HEK293 (cell line): ENCODE measurements around the gene C9orf153.
A peak's percentile ranks its signal among the peaks of the same experiment; 100 is the strongest.

Source experiments
- HOXD13 ChIP-seq: sonication (generic); formaldehyde crosslinking; IDR thresholded peaks from 2 replicates; pipeline ENCODE4 v1.8.0; 2022; ENCODE audit warnings: missing genetic modification reagents, borderline replicate concordance
- IKZF3 ChIP-seq: fragments of 450-650 bp; IDR thresholded peaks from 2 replicates; pipeline ENCODE4 v1.5.0; 2018; ENCODE audit warnings: missing biosample characterization, mild to moderate bottlenecking, missing genetic modification characterization, moderate library complexity
- KLF10 ChIP-seq: fragments of 450-650 bp; IDR thresholded peaks from 2 replicates; pipeline ENCODE4 v1.5.1; 2018; ENCODE audit warnings: missing biosample characterization, mild to moderate bottlenecking, missing genetic modification characterization
- MYNN ChIP-seq: fragments of 450-650 bp; formaldehyde crosslinking; IDR thresholded peaks from 2 replicates; pipeline ENCODE4 v1.5.1; 2016; ENCODE audit warnings: missing biosample characterization, missing genetic modification characterization, borderline replicate concordance
- OSR2 ChIP-seq: fragments of 450-650 bp; formaldehyde crosslinking; IDR thresholded peaks from 2 replicates; pipeline ENCODE4 v1.5.1; 2016; ENCODE audit warnings: missing biosample characterization, missing genetic modification characterization
- RBAK ChIP-seq: fragments of 450-650 bp; formaldehyde crosslinking; IDR thresholded peaks from 2 replicates; pipeline ENCODE4 v1.5.1; 2016; ENCODE audit warnings: missing biosample characterization, missing genetic modification characterization
- SP3 ChIP-seq: fragments of 450-650 bp; formaldehyde crosslinking; IDR thresholded peaks from 2 replicates; pipeline ENCODE4 v1.5.1; 2016; ENCODE audit warnings: missing biosample characterization, missing genetic modification characterization
- WT1 ChIP-seq: fragments of 450-650 bp; formaldehyde crosslinking; IDR thresholded peaks from 2 replicates; pipeline ENCODE4 v1.5.1; 2016; ENCODE audit warnings: missing biosample characterization, missing genetic modification characterization
- ZBTB48 ChIP-seq: fragments of 450-650 bp; formaldehyde crosslinking; IDR thresholded peaks from 2 replicates; pipeline ENCODE4 v1.5.1; 2016; ENCODE audit warnings: missing biosample characterization, missing genetic modification characterization
- ZFP41 ChIP-seq: fragments of 450-650 bp; formaldehyde crosslinking; IDR thresholded peaks from 2 replicates; pipeline ENCODE4 v1.5.1; 2016; ENCODE audit warnings: missing biosample characterization, missing genetic modification characterization, borderline replicate concordance
- ZNF169 ChIP-seq: fragments of 450-650 bp; formaldehyde crosslinking; IDR thresholded peaks from 2 replicates; pipeline ENCODE4 v1.5.1; 2016; ENCODE audit warnings: missing biosample characterization, missing genetic modification characterization
- ZNF184 ChIP-seq: fragments of 450-650 bp; IDR thresholded peaks from 2 replicates; pipeline ENCODE4 v1.5.1; 2018; ENCODE audit warnings: missing biosample characterization, mild to moderate bottlenecking, missing genetic modification characterization
- ZNF24 ChIP-seq: fragments of 450-650 bp; formaldehyde crosslinking; IDR thresholded peaks from 2 replicates; pipeline ENCODE4 v1.5.1; 2016; ENCODE audit warnings: missing biosample characterization, missing genetic modification characterization
- ZNF324 ChIP-seq: fragments of 450-650 bp; formaldehyde crosslinking; IDR thresholded peaks from 2 replicates; pipeline ENCODE4 v1.5.1; 2016; ENCODE audit warnings: missing biosample characterization, missing genetic modification characterization
- ZNF366 ChIP-seq: fragments of 450-650 bp; formaldehyde crosslinking; conservative IDR thresholded peaks from 2 replicates; pipeline ENCODE4 v1.5.1; 2016; ENCODE audit warnings: missing biosample characterization, missing genetic modification characterization
- ZNF423 ChIP-seq: fragments of 450-650 bp; formaldehyde crosslinking; IDR thresholded peaks from 2 replicates; pipeline ENCODE4 v1.5.1; 2016; ENCODE audit warnings: missing biosample characterization, missing genetic modification characterization
- ZNF558 ChIP-seq: fragments of 450-650 bp; formaldehyde crosslinking; IDR thresholded peaks from 2 replicates; pipeline ENCODE4 v1.5.1; 2016; ENCODE audit warnings: missing biosample characterization, missing genetic modification characterization
- ZNF623 ChIP-seq: fragments of 450-650 bp; formaldehyde crosslinking; IDR thresholded peaks from 2 replicates; pipeline ENCODE4 v1.5.1; 2016; ENCODE audit warnings: missing biosample characterization, missing genetic modification characterization
- ZNF76 ChIP-seq: fragments of 450-650 bp; formaldehyde crosslinking; IDR thresholded peaks from 2 replicates; pipeline ENCODE4; 2016; ENCODE audit warnings: low read depth, missing biosample characterization, missing genetic modification characterization, borderline replicate concordance
- ZSCAN16 ChIP-seq: fragments of 450-650 bp; formaldehyde crosslinking; IDR thresholded peaks from 2 replicates; pipeline ENCODE4 v1.5.1; 2016; ENCODE audit warnings: missing biosample characterization, missing genetic modification characterization
- TF ChIP-seq, protein P1 (sequence below): fragments of 450-650 bp; formaldehyde crosslinking; IDR thresholded peaks from 2 replicates; pipeline ENCODE4 v1.5.1; 2016; ENCODE audit warnings: missing biosample characterization, missing genetic modification characterization
- TF ChIP-seq, protein P2 (sequence below): fragments of 450-650 bp; formaldehyde crosslinking; IDR thresholded peaks from 2 replicates; pipeline ENCODE4 v1.5.1; 2016; ENCODE audit warnings: missing biosample characterization, missing genetic modification characterization
- TF ChIP-seq, protein P3 (sequence below): fragments of 450-650 bp; formaldehyde crosslinking; IDR thresholded peaks from 2 replicates; pipeline ENCODE4 v1.5.1; 2016; ENCODE audit warnings: missing biosample characterization, missing genetic modification characterization
- TF ChIP-seq, protein P4 (sequence below): fragments of 450-650 bp; formaldehyde crosslinking; IDR thresholded peaks from 2 replicates; pipeline ENCODE4 v1.5.1; 2016; ENCODE audit warnings: missing biosample characterization, missing genetic modification characterization
- TF ChIP-seq, protein P5 (sequence below): fragments of 450-650 bp; formaldehyde crosslinking; IDR thresholded peaks from 2 replicates; pipeline ENCODE4 v1.5.1; 2016; ENCODE audit warnings: missing biosample characterization, missing genetic modification characterization, low read depth
- TF ChIP-seq, protein P6 (sequence below): fragments of 450-650 bp; formaldehyde crosslinking; IDR thresholded peaks from 2 replicates; pipeline ENCODE4 v1.5.1; 2016; ENCODE audit warnings: missing biosample characterization, missing genetic modification characterization
- TF ChIP-seq, protein P7 (sequence below): fragments of 450-650 bp; formaldehyde crosslinking; IDR thresholded peaks from 2 replicates; pipeline ENCODE4 v1.5.1; 2017; ENCODE audit warnings: missing biosample characterization, mild to moderate bottlenecking, missing genetic modification characterization, moderate library complexity
- TF ChIP-seq, protein P8 (sequence below): fragments of 450-650 bp; formaldehyde crosslinking; IDR thresholded peaks from 2 replicates; pipeline ENCODE4 v1.5.0; 2017; ENCODE audit warnings: missing biosample characterization, missing genetic modification characterization, borderline replicate concordance

C9orf153 gene

DNA sequence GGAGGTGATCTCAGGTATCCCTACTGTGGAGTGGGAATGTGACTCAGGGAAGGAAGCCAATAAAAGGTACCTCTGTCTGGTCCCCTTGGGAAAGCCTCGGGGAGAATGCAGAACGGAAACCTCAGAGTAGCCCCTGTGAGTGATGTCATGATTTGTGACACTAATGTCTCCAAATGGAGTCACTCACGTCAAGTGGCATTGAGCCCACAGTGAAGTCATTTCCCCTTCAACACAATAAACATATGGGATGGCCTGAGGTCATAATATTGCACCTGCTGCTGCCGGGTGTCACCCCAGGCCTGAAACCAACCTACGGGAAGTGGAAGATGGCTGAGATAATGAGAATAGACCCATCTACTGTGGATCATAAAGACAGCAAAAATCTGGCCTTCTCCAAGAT, 84.2 kb downstream of the C9orf153 start (continued):
- TF ChIP-seq, protein P1, sequence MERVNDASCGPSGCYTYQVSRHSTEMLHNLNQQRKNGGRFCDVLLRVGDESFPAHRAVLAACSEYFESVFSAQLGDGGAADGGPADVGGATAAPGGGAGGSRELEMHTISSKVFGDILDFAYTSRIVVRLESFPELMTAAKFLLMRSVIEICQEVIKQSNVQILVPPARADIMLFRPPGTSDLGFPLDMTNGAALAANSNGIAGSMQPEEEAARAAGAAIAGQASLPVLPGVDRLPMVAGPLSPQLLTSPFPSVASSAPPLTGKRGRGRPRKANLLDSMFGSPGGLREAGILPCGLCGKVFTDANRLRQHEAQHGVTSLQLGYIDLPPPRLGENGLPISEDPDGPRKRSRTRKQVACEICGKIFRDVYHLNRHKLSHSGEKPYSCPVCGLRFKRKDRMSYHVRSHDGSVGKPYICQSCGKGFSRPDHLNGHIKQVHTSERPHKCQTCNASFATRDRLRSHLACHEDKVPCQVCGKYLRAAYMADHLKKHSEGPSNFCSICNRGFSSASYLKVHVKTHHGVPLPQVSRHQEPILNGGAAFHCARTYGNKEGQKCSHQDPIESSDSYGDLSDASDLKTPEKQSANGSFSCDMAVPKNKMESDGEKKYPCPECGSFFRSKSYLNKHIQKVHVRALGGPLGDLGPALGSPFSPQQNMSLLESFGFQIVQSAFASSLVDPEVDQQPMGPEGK (tag by site-specific recombination), result 0 out of 2 replicates have a peak, but pooled peaks have one; percentile 19
- no peak for TF ChIP-seq ZSCAN16
- peak; percentile 51; the same call in 1 of the 2 replicates for TF ChIP-seq ZNF184
- 0 out of 2 replicates have a peak, but pooled peaks have one; percentile 9 for TF ChIP-seq RBAK (tag by site-specific recombination)
- TF ChIP-seq, protein P2, sequence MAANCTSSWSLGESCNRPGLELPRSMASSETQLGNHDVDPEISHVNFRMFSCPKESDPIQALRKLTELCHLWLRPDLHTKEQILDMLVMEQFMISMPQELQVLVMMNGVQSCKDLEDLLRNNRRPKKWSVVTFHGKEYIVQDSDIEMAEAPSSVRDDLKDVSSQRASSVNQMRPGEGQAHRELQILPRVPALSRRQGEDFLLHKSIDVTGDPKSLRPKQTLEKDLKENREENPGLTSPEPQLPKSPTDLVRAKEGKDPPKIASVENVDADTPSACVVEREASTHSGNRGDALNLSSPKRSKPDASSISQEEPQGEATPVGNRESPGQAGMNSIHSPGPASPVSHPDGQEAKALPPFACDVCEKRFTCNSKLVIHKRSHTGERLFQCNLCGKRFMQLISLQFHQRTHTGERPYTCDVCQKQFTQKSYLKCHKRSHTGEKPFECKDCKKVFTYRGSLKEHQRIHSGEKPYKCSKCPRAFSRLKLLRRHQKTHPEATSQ (tag by site-specific recombination), result no peak
- TF ChIP-seq, protein P3, sequence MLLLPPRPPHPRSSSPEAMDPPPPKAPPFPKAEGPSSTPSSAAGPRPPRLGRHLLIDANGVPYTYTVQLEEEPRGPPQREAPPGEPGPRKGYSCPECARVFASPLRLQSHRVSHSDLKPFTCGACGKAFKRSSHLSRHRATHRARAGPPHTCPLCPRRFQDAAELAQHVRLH, result no peak
- no peak for TF ChIP-seq WT1 (tag by site-specific recombination)
- TF ChIP-seq ZNF558 (tag by site-specific recombination), result no peak
- TF ChIP-seq ZNF366, result peak; percentile 64
- TF ChIP-seq IKZF3 (tag by site-specific recombination), result no peak
- no peak for TF ChIP-seq KLF10 (tag by site-specific recombination)
- TF ChIP-seq, protein P4, sequence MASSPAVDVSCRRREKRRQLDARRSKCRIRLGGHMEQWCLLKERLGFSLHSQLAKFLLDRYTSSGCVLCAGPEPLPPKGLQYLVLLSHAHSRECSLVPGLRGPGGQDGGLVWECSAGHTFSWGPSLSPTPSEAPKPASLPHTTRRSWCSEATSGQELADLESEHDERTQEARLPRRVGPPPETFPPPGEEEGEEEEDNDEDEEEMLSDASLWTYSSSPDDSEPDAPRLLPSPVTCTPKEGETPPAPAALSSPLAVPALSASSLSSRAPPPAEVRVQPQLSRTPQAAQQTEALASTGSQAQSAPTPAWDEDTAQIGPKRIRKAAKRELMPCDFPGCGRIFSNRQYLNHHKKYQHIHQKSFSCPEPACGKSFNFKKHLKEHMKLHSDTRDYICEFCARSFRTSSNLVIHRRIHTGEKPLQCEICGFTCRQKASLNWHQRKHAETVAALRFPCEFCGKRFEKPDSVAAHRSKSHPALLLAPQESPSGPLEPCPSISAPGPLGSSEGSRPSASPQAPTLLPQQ, result peak; percentile 49; the same call in 1 of the 2 replicates
- TF ChIP-seq ZNF623 (tag by site-specific recombination), result peak; percentile 31; the same call in 1 of the 2 replicates
- TF ChIP-seq, protein P5, sequence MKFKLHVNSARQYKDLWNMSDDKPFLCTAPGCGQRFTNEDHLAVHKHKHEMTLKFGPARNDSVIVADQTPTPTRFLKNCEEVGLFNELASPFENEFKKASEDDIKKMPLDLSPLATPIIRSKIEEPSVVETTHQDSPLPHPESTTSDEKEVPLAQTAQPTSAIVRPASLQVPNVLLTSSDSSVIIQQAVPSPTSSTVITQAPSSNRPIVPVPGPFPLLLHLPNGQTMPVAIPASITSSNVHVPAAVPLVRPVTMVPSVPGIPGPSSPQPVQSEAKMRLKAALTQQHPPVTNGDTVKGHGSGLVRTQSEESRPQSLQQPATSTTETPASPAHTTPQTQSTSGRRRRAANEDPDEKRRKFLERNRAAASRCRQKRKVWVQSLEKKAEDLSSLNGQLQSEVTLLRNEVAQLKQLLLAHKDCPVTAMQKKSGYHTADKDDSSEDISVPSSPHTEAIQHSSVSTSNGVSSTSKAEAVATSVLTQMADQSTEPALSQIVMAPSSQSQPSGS, result peak; percentile 90
- TF ChIP-seq, protein P6, sequence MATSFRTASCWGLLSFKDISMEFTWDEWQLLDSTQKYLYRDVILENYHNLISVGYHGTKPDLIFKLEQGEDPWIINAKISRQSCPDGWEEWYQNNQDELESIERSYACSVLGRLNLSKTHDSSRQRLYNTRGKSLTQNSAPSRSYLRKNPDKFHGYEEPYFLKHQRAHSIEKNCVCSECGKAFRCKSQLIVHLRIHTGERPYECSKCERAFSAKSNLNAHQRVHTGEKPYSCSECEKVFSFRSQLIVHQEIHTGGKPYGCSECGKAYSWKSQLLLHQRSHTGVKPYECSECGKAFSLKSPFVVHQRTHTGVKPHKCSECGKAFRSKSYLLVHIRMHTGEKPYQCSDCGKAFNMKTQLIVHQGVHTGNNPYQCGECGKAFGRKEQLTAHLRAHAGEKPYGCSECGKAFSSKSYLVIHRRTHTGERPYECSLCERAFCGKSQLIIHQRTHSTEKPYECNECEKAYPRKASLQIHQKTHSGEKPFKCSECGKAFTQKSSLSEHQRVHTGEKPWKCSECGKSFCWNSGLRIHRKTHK, result no peak
- no peak for TF ChIP-seq MYNN (tag by site-specific recombination)
- peak; percentile 84 for TF ChIP-seq OSR2 (tag by site-specific recombination)
- 0 out of 2 replicates have a peak, but pooled peaks have one; percentile 18 for TF ChIP-seq SP3 (tag by site-specific recombination)
- no peak for TF ChIP-seq ZNF324 (tag by site-specific recombination)
- TF ChIP-seq ZNF24 (tag by site-specific recombination), result peak; percentile 75; the same call in 1 of the 2 replicates
- no peak for TF ChIP-seq ZNF76 (tag by site-specific recombination)
- TF ChIP-seq ZNF423, result no peak
- TF ChIP-seq, protein P7, sequence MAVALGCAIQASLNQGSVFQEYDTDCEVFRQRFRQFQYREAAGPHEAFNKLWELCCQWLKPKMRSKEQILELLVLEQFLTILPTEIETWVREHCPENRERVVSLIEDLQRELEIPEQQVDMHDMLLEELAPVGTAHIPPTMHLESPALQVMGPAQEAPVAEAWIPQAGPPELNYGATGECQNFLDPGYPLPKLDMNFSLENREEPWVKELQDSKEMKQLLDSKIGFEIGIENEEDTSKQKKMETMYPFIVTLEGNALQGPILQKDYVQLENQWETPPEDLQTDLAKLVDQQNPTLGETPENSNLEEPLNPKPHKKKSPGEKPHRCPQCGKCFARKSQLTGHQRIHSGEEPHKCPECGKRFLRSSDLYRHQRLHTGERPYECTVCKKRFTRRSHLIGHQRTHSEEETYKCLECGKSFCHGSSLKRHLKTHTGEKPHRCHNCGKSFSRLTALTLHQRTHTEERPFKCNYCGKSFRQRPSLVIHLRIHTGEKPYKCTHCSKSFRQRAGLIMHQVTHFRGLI (tag by site-specific recombination), result 0 out of 2 replicates have a peak, but pooled peaks have one; percentile 34
- TF ChIP-seq, protein P8, sequence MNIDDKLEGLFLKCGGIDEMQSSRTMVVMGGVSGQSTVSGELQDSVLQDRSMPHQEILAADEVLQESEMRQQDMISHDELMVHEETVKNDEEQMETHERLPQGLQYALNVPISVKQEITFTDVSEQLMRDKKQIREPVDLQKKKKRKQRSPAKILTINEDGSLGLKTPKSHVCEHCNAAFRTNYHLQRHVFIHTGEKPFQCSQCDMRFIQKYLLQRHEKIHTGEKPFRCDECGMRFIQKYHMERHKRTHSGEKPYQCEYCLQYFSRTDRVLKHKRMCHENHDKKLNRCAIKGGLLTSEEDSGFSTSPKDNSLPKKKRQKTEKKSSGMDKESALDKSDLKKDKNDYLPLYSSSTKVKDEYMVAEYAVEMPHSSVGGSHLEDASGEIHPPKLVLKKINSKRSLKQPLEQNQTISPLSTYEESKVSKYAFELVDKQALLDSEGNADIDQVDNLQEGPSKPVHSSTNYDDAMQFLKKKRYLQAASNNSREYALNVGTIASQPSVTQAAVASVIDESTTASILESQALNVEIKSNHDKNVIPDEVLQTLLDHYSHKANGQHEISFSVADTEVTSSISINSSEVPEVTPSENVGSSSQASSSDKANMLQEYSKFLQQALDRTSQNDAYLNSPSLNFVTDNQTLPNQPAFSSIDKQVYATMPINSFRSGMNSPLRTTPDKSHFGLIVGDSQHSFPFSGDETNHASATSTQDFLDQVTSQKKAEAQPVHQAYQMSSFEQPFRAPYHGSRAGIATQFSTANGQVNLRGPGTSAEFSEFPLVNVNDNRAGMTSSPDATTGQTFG (tag by site-specific recombination), result no peak
- TF ChIP-seq ZBTB48 (tag by site-specific recombination), result no peak
- TF ChIP-seq HOXD13 (CRISPR knock-in tag), result no peak
- TF ChIP-seq ZNF169 (tag by site-specific recombination), result no peak
- no peak for TF ChIP-seq ZFP41 (tag by site-specific recombination)
